Trophoblast cell (in vitro differentiated cells and primary cell): ENCODE results near the gene TMCC1.
A peak's percentile ranks its signal among the peaks of the same experiment; 100 is the strongest.

ENCODE experiments used
- DNase-seq, 2 donors: peaks; one replicate each; pipeline ENCODE4 v3.0.0-alpha.2; 2016
- H2AFZ ChIP-seq: 2 replicates; pipeline ENCODE4 v1.6.1; 2013; ENCODE audit warnings: low read length, moderate library complexity, mild to moderate bottlenecking; ENCODE audit not compliant: insufficient read depth, poor library complexity
- H2AK5ac ChIP-seq: 2 replicates; pipeline ENCODE4 v1.6.1; 2013; ENCODE audit warnings: mild to moderate bottlenecking, low read length
- H2BK120ac ChIP-seq: 2 replicates; pipeline ENCODE4 v1.6.1; 2013; ENCODE audit warnings: low read length, mild to moderate bottlenecking, moderate library complexity; ENCODE audit not compliant: insufficient read depth, poor library complexity
- H2BK12ac ChIP-seq: 2 replicates; pipeline ENCODE4 v1.6.1; 2013; ENCODE audit warnings: mild to moderate bottlenecking, low read length, moderate library complexity
- H2BK5ac ChIP-seq: 2 replicates; pipeline ENCODE4 v1.6.1; 2013; ENCODE audit warnings: low read length, low read depth, moderate library complexity, mild to moderate bottlenecking; ENCODE audit not compliant: poor library complexity
- H3K14ac ChIP-seq: 2 replicates; pipeline ENCODE4 v1.6.1; 2013; ENCODE audit warnings: mild to moderate bottlenecking, low read length
- H3K18ac ChIP-seq: 2 replicates; pipeline ENCODE4 v1.6.1; 2013; ENCODE audit warnings: mild to moderate bottlenecking, low read length
- H3K23ac ChIP-seq: 2 replicates; pipeline ENCODE4 v1.6.1; 2013; ENCODE audit warnings: low read length
- H3K27ac ChIP-seq: 2 replicates; pipeline ENCODE4 v1.5.1; 2013; ENCODE audit warnings: low read depth, mild to moderate bottlenecking, inconsistent platforms, low read length, moderate library complexity
- H3K27me3 ChIP-seq: 2 replicates; pipeline ENCODE4 v1.6.1; 2013; ENCODE audit warnings: inconsistent platforms, mild to moderate bottlenecking, low read length, moderate library complexity; ENCODE audit not compliant: insufficient read depth
- H3K36me3 ChIP-seq, 2 experiments: 1 replicate in 1 of 2; 2 replicates in 1 of 2; pipeline ENCODE4 v1.6.1; 2013; ENCODE audit warnings: low read length in 2 of 2, mild to moderate bottlenecking in 2 of 2, moderate library complexity in 1 of 2; ENCODE audit not compliant: insufficient read depth in 2 of 2, control insufficient read depth in 1 of 2
- H3K4ac ChIP-seq: 2 replicates; pipeline ENCODE4 v1.6.1; 2013; ENCODE audit warnings: low read depth, mild to moderate bottlenecking, low read length, moderate library complexity
- H3K4me1 ChIP-seq, 2 experiments: 1 replicate in 1 of 2; 2 replicates in 1 of 2; pipeline ENCODE4 v1.6.1; 2013; ENCODE audit warnings: low read length in 2 of 2, mild to moderate bottlenecking in 2 of 2, moderate library complexity in 1 of 2; ENCODE audit not compliant: insufficient read depth in 2 of 2, control insufficient read depth in 1 of 2
- H3K4me2 ChIP-seq: 2 replicates; pipeline ENCODE4 v1.6.1; 2013; ENCODE audit warnings: inconsistent platforms, mild to moderate bottlenecking, low read length, moderate library complexity
- H3K4me3 ChIP-seq: 2 replicates; pipeline ENCODE4 v1.5.1; 2013; ENCODE audit warnings: mild to moderate bottlenecking, low read depth, low read length, inconsistent platforms
- H3K79me1 ChIP-seq: one replicate; pipeline ENCODE4 v1.6.1; 2013; ENCODE audit warnings: low read length
- H3K79me2 ChIP-seq: 2 replicates; pipeline ENCODE4 v1.6.1; 2013; ENCODE audit warnings: low read length, mild to moderate bottlenecking; ENCODE audit not compliant: control insufficient read depth, insufficient read depth, poor library complexity
- H3K9ac ChIP-seq: 2 replicates; pipeline ENCODE4 v1.6.1; 2013; ENCODE audit warnings: mild to moderate bottlenecking, low read length
- H3K9me3 ChIP-seq: 2 replicates; pipeline ENCODE4 v1.6.1; 2013; ENCODE audit warnings: low read depth, mild to moderate bottlenecking, control low read depth, inconsistent platforms, low read length; ENCODE audit not compliant: insufficient read depth
- H4K12ac ChIP-seq: 2 replicates; pipeline ENCODE4 v1.6.1; 2013; ENCODE audit warnings: low read depth, mild to moderate bottlenecking, low read length, moderate library complexity
- H4K8ac ChIP-seq: 2 replicates; pipeline ENCODE4 v1.6.1; 2013; ENCODE audit warnings: low read depth, mild to moderate bottlenecking, low read length, moderate library complexity
- H4K91ac ChIP-seq: one replicate; pipeline ENCODE4 v1.6.1; 2013; ENCODE audit warnings: low read depth, mild to moderate bottlenecking, low read length, moderate library complexity
- whole genome bisulfite sequencing: extraction: QIAGEN DNeasy Blood & Tissue Kit; methylation state at CpG from one replicate; pipeline ENCODE4 v1.1.7; 2013; ENCODE audit warnings: missing lambda C conversion rate; ENCODE audit not compliant: insufficient read length, insufficient coverage; ENCODE audit errors: extremely low coverage; 5-methylcytosine and 5-hydroxymethylcytosine counted together

Gene TMCC1

DNA sequence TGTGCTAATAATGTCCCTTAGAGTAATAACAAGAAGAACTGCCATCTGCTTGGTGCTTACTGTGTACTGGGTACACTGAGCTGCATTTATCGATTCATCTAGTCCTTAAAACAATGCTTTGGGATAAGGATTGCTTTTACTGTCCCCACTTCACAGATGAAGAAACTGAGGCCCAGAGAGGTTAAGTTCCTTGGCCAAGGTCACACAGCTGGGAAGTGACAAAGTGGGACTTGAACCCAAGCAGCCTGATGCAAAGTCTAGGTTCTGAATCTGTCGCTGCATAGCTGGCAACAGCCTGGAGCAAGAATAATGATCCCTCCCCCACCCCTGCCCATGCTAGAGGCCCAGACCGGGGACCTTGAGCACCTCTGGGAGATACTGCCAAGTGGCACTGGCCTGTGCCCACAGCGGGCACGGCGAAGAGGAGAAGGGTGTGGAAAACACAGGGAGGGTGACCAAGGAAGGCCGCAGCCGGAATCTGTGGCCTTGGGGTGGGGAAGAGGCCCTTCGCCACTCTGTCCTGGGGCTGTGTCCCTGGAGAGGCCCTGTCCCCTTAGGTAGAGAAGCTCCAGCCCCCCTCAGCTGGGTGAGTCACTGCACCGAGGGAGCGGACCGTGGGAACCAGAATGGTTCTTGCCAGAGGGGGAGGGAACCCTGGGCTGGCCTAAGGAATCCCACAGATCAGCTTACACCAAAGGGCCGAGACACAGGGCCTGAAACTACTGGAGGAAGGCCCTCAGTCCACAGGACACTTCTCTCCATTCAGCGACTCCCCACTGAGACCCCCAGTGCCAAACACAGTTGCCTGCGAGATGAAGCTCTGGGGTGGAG, 290.6 kb downstream of the TMCC1 start:
- H3K18ac ChIP-seq, result peak overlapping the region; percentile 55
- peaks cover 70% of the 10 kb centered on the region for H3K79me2 ChIP-seq
- H4K8ac ChIP-seq, result peak overlapping the region; percentile 20
- H3K79me1 ChIP-seq, result peaks cover 56% of the 10 kb centered on the region
- H2BK5ac ChIP-seq, result peak overlapping the region; percentile 43
- peak overlapping the region; percentile 24 for H2AK5ac ChIP-seq
- peak overlapping the region; percentile 76 for H3K27ac ChIP-seq
- H3K9ac ChIP-seq, result peak overlapping the region; percentile 1
- H4K12ac ChIP-seq, result no peak overlapping the region
- WGBS, result no CpG with 5 or more reads among the region's 15 CpGs
- H2BK120ac ChIP-seq, result peak overlapping the region; percentile 49
- H3K9me3 ChIP-seq, result no peaks in the 10 kb centered on the region
- H3K4ac ChIP-seq, result peak overlapping the region; percentile 80
- H3K27me3 ChIP-seq, result no peaks in the 10 kb centered on the region
- H3K4me2 ChIP-seq, result peak overlapping the region; percentile 93
- H3K23ac ChIP-seq, result no peak overlapping the region
- H3K14ac ChIP-seq, result peak overlapping the region; percentile 69
- DNase-seq, result peak in 1 of 2 donors; percentile 32
- H3K4me3 ChIP-seq, result peak overlapping the region; percentile 40
- H3K36me3 ChIP-seq, result peaks cover 2 to 5% of the 10 kb centered on the region in 2 experiments
- peaks cover 50 to 60% of the 10 kb centered on the region in 2 experiments for H3K4me1 ChIP-seq
- H4K91ac ChIP-seq, result peak overlapping the region; percentile 84
- H2AFZ ChIP-seq, result no peak overlapping the region
- peak overlapping the region; percentile 53 for H2BK12ac ChIP-seq

DNA sequence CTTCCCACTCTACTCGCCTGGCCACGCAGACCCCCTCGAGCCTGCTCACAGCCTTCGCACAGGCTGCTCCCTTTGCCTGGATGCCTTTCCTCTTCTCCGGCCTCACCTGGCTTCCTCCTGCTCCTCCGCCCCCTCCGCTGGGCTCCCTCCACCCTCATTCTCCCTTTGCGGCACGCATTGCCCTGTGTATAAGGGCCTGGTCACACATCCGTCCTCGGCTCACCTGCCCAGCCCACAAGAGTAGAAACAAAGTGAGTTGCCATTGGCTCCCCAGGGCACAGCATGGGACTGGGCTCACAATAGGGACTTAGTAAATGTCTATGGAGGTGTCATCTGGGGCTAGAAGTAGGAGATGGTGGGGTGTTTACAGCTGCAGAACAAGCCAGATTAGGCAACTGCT, 291.2 kb downstream of the TMCC1 start:
- H3K27ac ChIP-seq, result no peak overlapping the region
- peak overlapping the region; percentile 13 for H3K9ac ChIP-seq
- H3K4ac ChIP-seq, result peak overlapping the region; percentile 80
- peak overlapping the region; percentile 0 for H3K23ac ChIP-seq
- H3K4me3 ChIP-seq, result no peak overlapping the region
- no peak overlapping the region for H2BK120ac ChIP-seq
- H3K79me1 ChIP-seq, result peaks cover 56% of the 10 kb centered on the region
- H3K9me3 ChIP-seq, result no peaks in the 10 kb centered on the region
- H3K4me2 ChIP-seq, result peak overlapping the region; percentile 93
- H2AK5ac ChIP-seq, result peak overlapping the region; percentile 58
- H2AFZ ChIP-seq, result no peak overlapping the region
- H3K79me2 ChIP-seq, result peaks cover 74% of the 10 kb centered on the region
- H4K91ac ChIP-seq, result peak overlapping the region; percentile 10
- H4K12ac ChIP-seq, result no peak overlapping the region
- no peak for DNase-seq
- H3K27me3 ChIP-seq, result no peaks in the 10 kb centered on the region
- peak overlapping the region; percentile 22 for H3K14ac ChIP-seq
- no CpG with 5 or more reads among the region's 11 CpGs for WGBS
- H2BK12ac ChIP-seq, result peak overlapping the region; percentile 29
- H3K36me3 ChIP-seq, result peaks cover 2 to 5% of the 10 kb centered on the region in 2 experiments
- H2BK5ac ChIP-seq, result peak overlapping the region; percentile 15
- no peak overlapping the region for H4K8ac ChIP-seq
- peaks cover 50 to 60% of the 10 kb centered on the region in 2 experiments for H3K4me1 ChIP-seq
- H3K18ac ChIP-seq, result peak overlapping the region; percentile 44

- H2AK5ac ChIP-seq, result no peak overlapping the region
- no peak overlapping the region for H3K4me2 ChIP-seq
- no peak for DNase-seq
- peak overlapping the region; percentile 80 for H3K4ac ChIP-seq
- H3K79me2 ChIP-seq, result peaks cover 71% of the 10 kb centered on the region
- H3K18ac ChIP-seq, result no peak overlapping the region
- H3K36me3 ChIP-seq, result peaks cover 2 to 5% of the 10 kb centered on the region in 2 experiments
- no peaks in the 10 kb centered on the region for H3K9me3 ChIP-seq
- no peak overlapping the region for H3K27ac ChIP-seq
- H2BK120ac ChIP-seq, result no peak overlapping the region
- no peak overlapping the region for H2BK5ac ChIP-seq
- no peak overlapping the region for H3K23ac ChIP-seq
- H3K4me1 ChIP-seq, result peaks cover 53 to 64% of the 10 kb centered on the region in 2 experiments
- H3K4me3 ChIP-seq, result no peak overlapping the region
- no peak overlapping the region for H2AFZ ChIP-seq
- no peak overlapping the region for H2BK12ac ChIP-seq
- H4K12ac ChIP-seq, result no peak overlapping the region
- no peak overlapping the region for H4K91ac ChIP-seq
- H3K14ac ChIP-seq, result no peak overlapping the region
- no peak overlapping the region for H3K9ac ChIP-seq
- peaks cover 56% of the 10 kb centered on the region for H3K79me1 ChIP-seq
- no peaks in the 10 kb centered on the region for H3K27me3 ChIP-seq
- WGBS, result no CpG with 5 or more reads among the region's 5 CpGs
- no peak overlapping the region for H4K8ac ChIP-seq
Observed at GRCh38 chr3:129601713-129602112, 291.8 kb downstream of the TMCC1 start.

DNA sequence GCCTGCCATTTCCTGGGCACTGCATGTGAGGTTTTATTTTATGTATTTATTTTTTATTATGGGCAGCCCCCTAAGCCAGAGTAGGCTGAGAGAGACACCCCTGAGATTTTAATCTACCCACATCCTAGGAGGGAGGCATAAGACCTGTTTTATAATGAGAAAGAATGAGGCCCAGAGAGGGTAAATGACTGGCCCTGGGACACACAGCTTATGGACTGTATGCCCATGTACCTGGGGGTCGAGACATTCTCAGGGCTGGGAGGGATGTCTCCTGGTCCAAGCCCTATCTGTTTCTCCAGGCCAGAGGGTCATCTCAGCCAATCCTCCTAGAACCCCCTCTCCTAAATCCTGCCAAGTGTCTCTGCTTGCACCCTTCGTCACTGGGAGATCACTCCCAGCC, 293.2 kb downstream of the TMCC1 start:
- Histone ChIP-seq H2BK12ac (no peak overlapping the region), H4K91ac (peak overlapping the region; percentile 53), H2BK5ac (no peak overlapping the region), H2AFZ (no peak overlapping the region), H3K79me2 (peaks cover 69% of the 10 kb centered on the region), H3K27me3 (no peaks in the 10 kb centered on the region), H2AK5ac (no peak overlapping the region), H3K23ac (no peak overlapping the region), H3K4me3 (no peak overlapping the region), H3K4me2 (no peak overlapping the region), H3K18ac (no peak overlapping the region), H3K9ac (no peak overlapping the region), H3K36me3 (peaks cover 5 to 7% of the 10 kb centered on the region in 2 experiments), H4K12ac (no peak overlapping the region), H3K9me3 (no peaks in the 10 kb centered on the region), H3K14ac (no peak overlapping the region), H3K4ac (peak overlapping the region; percentile 80), H3K27ac (peak overlapping the region; percentile 73), H2BK120ac (no peak overlapping the region), H4K8ac (no peak overlapping the region), H3K79me1 (peaks cover 56% of the 10 kb centered on the region), H3K4me1 (peaks cover 67 to 76% of the 10 kb centered on the region in 2 experiments)
- WGBS, result no CpG with 5 or more reads among the region's 2 CpGs
- DNase-seq, result no peak
